NT2/D1 (cell line): ENCODE measurements around the gene XPNPEP2.

Experiments used
- DNase-seq: peaks from one replicate; pipeline ENCODE4 v3.0.0-alpha.2; 2011; ENCODE audit warnings: low read depth, low spot score
- H3K27me3 ChIP-seq: 2 replicates; pipeline ENCODE4 v1.6.0; 2011; ENCODE audit warnings: mild to moderate bottlenecking; ENCODE audit not compliant: insufficient read length, insufficient read depth
- H3K36me3 ChIP-seq: 2 replicates; pipeline ENCODE4 v1.6.1; 2011; ENCODE audit warnings: mild to moderate bottlenecking, low read length, mixed read lengths; ENCODE audit not compliant: insufficient read depth, insufficient read length
- H3K4me1 ChIP-seq: 2 replicates; pipeline ENCODE4 v1.5.1; 2011; ENCODE audit not compliant: insufficient read depth, insufficient read length
- H3K4me3 ChIP-seq: 2 replicates; pipeline ENCODE4 v1.5.1; 2011; ENCODE audit warnings: low read depth; ENCODE audit not compliant: insufficient read length
- H3K9ac ChIP-seq: 2 replicates; pipeline ENCODE4 v1.6.0; 2011; ENCODE audit warnings: low read depth; ENCODE audit not compliant: insufficient read length
- H3K9me3 ChIP-seq: 2 replicates; pipeline ENCODE4 v1.5.1; 2011; ENCODE audit warnings: mild to moderate bottlenecking, low read length; ENCODE audit not compliant: insufficient read depth
- SUZ12 ChIP-seq: IDR thresholded peaks from 2 replicates; pipeline ENCODE4 v1.6.1; 2011; ENCODE audit not compliant: insufficient read length, insufficient read depth; ENCODE audit errors: extremely low read depth
- YY1 ChIP-seq: IDR thresholded peaks from 2 replicates; pipeline ENCODE4 v1.6.1; 2011; ENCODE audit not compliant: insufficient read length, insufficient read depth
- ZNF274 ChIP-seq: IDR thresholded peaks from 2 replicates; pipeline ENCODE4 v1.6.1; 2011; ENCODE audit warnings: mild to moderate bottlenecking, low read depth, low read length

The XPNPEP2 gene

GRCh38 chrX:129781680-129782495 lies 43.1 kb downstream of the XPNPEP2 start:
- no peaks in the 10 kb centered on the region for H3K27me3 ChIP-seq
- H3K4me3 ChIP-seq, result no peak overlapping the region
- no peaks in the 10 kb centered on the region for H3K4me1 ChIP-seq
- no peak overlapping the region for H3K9ac ChIP-seq
- TF ChIP-seq SUZ12, result no peak
- TF ChIP-seq ZNF274, result no peak
- no peak for TF ChIP-seq YY1
- DNase-seq, result no peak
- H3K36me3 ChIP-seq, result no peaks in the 10 kb centered on the region
- no peaks in the 10 kb centered on the region for H3K9me3 ChIP-seq

GRCh38 chrX:129782706-129783105 lies 43.9 kb downstream of the XPNPEP2 start:
- Histone ChIP-seq H3K4me3 (no peak overlapping the region), H3K9ac (no peak overlapping the region)
- TF ChIP-seq YY1, result no peak

GRCh38 chrX:129783291-129783713 lies 44.5 kb downstream of the XPNPEP2 start:
- no peaks in the 10 kb centered on the region for H3K9me3 ChIP-seq
- H3K36me3 ChIP-seq, result no peaks in the 10 kb centered on the region
- no peak overlapping the region for H3K9ac ChIP-seq
- H3K4me1 ChIP-seq, result no peaks in the 10 kb centered on the region
- DNase-seq, result no peak
- H3K27me3 ChIP-seq, result no peaks in the 10 kb centered on the region
- H3K4me3 ChIP-seq, result no peak overlapping the region
- no peak for TF ChIP-seq ZNF274
- no peak for TF ChIP-seq SUZ12

More at GRCh38 chrX:129782706-129783105, 43.9 kb downstream of the XPNPEP2 start:
- no peaks in the 10 kb centered on the region for H3K4me1 ChIP-seq
- H3K27me3 ChIP-seq, result no peaks in the 10 kb centered on the region
- DNase-seq, result no peak
- H3K9me3 ChIP-seq, result no peaks in the 10 kb centered on the region
- H3K36me3 ChIP-seq, result no peaks in the 10 kb centered on the region

- no peaks in the 10 kb centered on the region for H3K36me3 ChIP-seq
- no peak overlapping the region for H3K9ac ChIP-seq
- H3K4me1 ChIP-seq, result no peaks in the 10 kb centered on the region
- H3K4me3 ChIP-seq, result no peak overlapping the region
- no peak for DNase-seq
- H3K27me3 ChIP-seq, result no peaks in the 10 kb centered on the region
- TF ChIP-seq SUZ12 (no peak), ZNF274 (no peak), YY1 (no peak)
- no peaks in the 10 kb centered on the region for H3K9me3 ChIP-seq
These were observed 45.6 kb downstream of the XPNPEP2 start for GRCh38 chrX:129784371-129784770.

GRCh38 chrX:129785160-129785947 lies 46.6 kb downstream of the XPNPEP2 start:
- Histone ChIP-seq H3K9ac (no peak overlapping the region), H3K9me3 (no peaks in the 10 kb centered on the region), H3K27me3 (no peaks in the 10 kb centered on the region), H3K4me3 (no peak overlapping the region), H3K36me3 (no peaks in the 10 kb centered on the region), H3K4me1 (no peaks in the 10 kb centered on the region)
- no peak for DNase-seq
- TF ChIP-seq SUZ12 (no peak), ZNF274 (no peak), YY1 (no peak)

- H3K36me3 ChIP-seq, result no peaks in the 10 kb centered on the region
- no peak for TF ChIP-seq ZNF274
- no peak for TF ChIP-seq SUZ12
- TF ChIP-seq YY1, result no peak
- no peak overlapping the region for H3K9ac ChIP-seq
- no peaks in the 10 kb centered on the region for H3K27me3 ChIP-seq
- H3K4me1 ChIP-seq, result no peaks in the 10 kb centered on the region
- no peak for DNase-seq
- H3K4me3 ChIP-seq, result no peak overlapping the region
- no peaks in the 10 kb centered on the region for H3K9me3 ChIP-seq
These were observed 47.5 kb downstream of the XPNPEP2 start for GRCh38 chrX:129786210-129786651.

- no peak overlapping the region for H3K9ac ChIP-seq
- TF ChIP-seq SUZ12, result no peak
- no peak for TF ChIP-seq YY1
- TF ChIP-seq ZNF274, result no peak
- no peak overlapping the region for H3K4me3 ChIP-seq
- no peak for DNase-seq
- no peaks in the 10 kb centered on the region for H3K27me3 ChIP-seq
- H3K9me3 ChIP-seq, result no peaks in the 10 kb centered on the region
- no peaks in the 10 kb centered on the region for H3K36me3 ChIP-seq
- H3K4me1 ChIP-seq, result no peaks in the 10 kb centered on the region
These were observed 48.7 kb downstream of the XPNPEP2 start for GRCh38 chrX:129787336-129788055.
